Stimulated activated memory B cell treated with anti-CD40 and anti-IgM and Interleukin-4, amounts not matched to agents 10 μg/mL and 1 μg/mL and 100 μg/mL, for 72 hours (primary cell): ENCODE data around the gene SFPQ.
"Not testable (repeated sequence)": the region's sequence is repeated elsewhere in the genome, so short reads cannot be mapped to it uniquely, and the experiment has no call there.

Experiments
- ATAC-seq: fragments of 150-1000 bp; cut with Tn5 transposase; 2 replicates; pipeline ENCODE4 v1.10.0; 2021
- H3K27ac Mint-ChIP-seq: one replicate; pipeline ENCODE4 v1.8.0; 2022; ENCODE audit warnings: mild to moderate bottlenecking, mixed read lengths
- H3K27me3 Mint-ChIP-seq: one replicate; pipeline ENCODE4 v1.8.0; 2022; ENCODE audit warnings: mixed read lengths
- H3K36me3 Mint-ChIP-seq: one replicate; pipeline ENCODE4 v1.8.0; 2022; ENCODE audit warnings: mixed read lengths
- H3K4me1 Mint-ChIP-seq: one replicate; pipeline ENCODE4 v1.8.0; 2022; ENCODE audit warnings: mixed read lengths
- H3K4me3 Mint-ChIP-seq: one replicate; pipeline ENCODE4 v1.8.0; 2022; ENCODE audit warnings: mild to moderate bottlenecking, moderate library complexity, mixed read lengths
- H3K9me3 Mint-ChIP-seq: one replicate; pipeline ENCODE4 v1.8.0; 2022; ENCODE audit warnings: mixed read lengths

Gene SFPQ

GRCh38 chr1:35177237-35177786, 15.6 kb downstream of the SFPQ start:
- Mint-ChIP-seq H3K9me3 (no peaks in the 10 kb centered on the region), H3K36me3 (peaks cover 57% of the 10 kb centered on the region), H3K27me3 (no peaks in the 10 kb centered on the region), H3K4me1 (peaks cover 26% of the 10 kb centered on the region), H3K4me3 (no peak overlapping the region), H3K27ac (no peak overlapping the region)
- ATAC-seq, result no peak

GRCh38 chr1:35175602-35176001, 17.3 kb downstream of the SFPQ start:
- Mint-ChIP-seq H3K4me3 (no peak overlapping the region), H3K9me3 (no peaks in the 10 kb centered on the region), H3K27me3 (no peaks in the 10 kb centered on the region), H3K4me1 (peaks cover 16% of the 10 kb centered on the region), H3K27ac (no peak overlapping the region), H3K36me3 (peaks cover 43% of the 10 kb centered on the region)
- no peak for ATAC-seq

GRCh38 chr1:35175098-35175576, 17.8 kb downstream of the SFPQ start:
- H3K36me3 Mint-ChIP-seq, result peaks cover 38% of the 10 kb centered on the region
- H3K4me1 Mint-ChIP-seq, result peaks cover 11% of the 10 kb centered on the region
- no peak overlapping the region for H3K27ac Mint-ChIP-seq
- H3K4me3 Mint-ChIP-seq, result no peak overlapping the region
- ATAC-seq, result no peak
- no peaks in the 10 kb centered on the region for H3K9me3 Mint-ChIP-seq
- H3K27me3 Mint-ChIP-seq, result no peaks in the 10 kb centered on the region

- no peak for ATAC-seq
- Mint-ChIP-seq H3K36me3 (peaks cover 35% of the 10 kb centered on the region), H3K27me3 (no peaks in the 10 kb centered on the region), H3K4me3 (no peak overlapping the region), H3K9me3 (no peaks in the 10 kb centered on the region), H3K4me1 (peaks cover 5% of the 10 kb centered on the region), H3K27ac (no peak overlapping the region)
Observed at GRCh38 chr1:35173909-35174540, 18.9 kb downstream of the SFPQ start.

- Mint-ChIP-seq H3K4me1 (peaks cover 3% of the 10 kb centered on the region), H3K9me3 (no peaks in the 10 kb centered on the region), H3K36me3 (peaks cover 33% of the 10 kb centered on the region), H3K27ac (no peak overlapping the region), H3K4me3 (no peak overlapping the region), H3K27me3 (no peaks in the 10 kb centered on the region)
- ATAC-seq, result no peak
Observed at GRCh38 chr1:35173491-35173890, 19.5 kb downstream of the SFPQ start.

- Mint-ChIP-seq H3K9me3 (no peaks in the 10 kb centered on the region), H3K4me3 (no peak overlapping the region), H3K27me3 (no peaks in the 10 kb centered on the region), H3K27ac (no peak overlapping the region), H3K4me1 (no peaks in the 10 kb centered on the region), H3K36me3 (peaks cover 18% of the 10 kb centered on the region)
- no peak for ATAC-seq
Observed at GRCh38 chr1:35172022-35172421, 20.9 kb downstream of the SFPQ start.

GRCh38 chr1:35171579-35171978, 21.4 kb downstream of the SFPQ start:
- H3K9me3 Mint-ChIP-seq, result no peaks in the 10 kb centered on the region
- no peaks in the 10 kb centered on the region for H3K27me3 Mint-ChIP-seq
- H3K4me3 Mint-ChIP-seq, result no peak overlapping the region
- no peak for ATAC-seq
- peaks cover 17% of the 10 kb centered on the region for H3K36me3 Mint-ChIP-seq
- no peaks in the 10 kb centered on the region for H3K4me1 Mint-ChIP-seq
- no peak overlapping the region for H3K27ac Mint-ChIP-seq

- ATAC-seq, result no peak
- Mint-ChIP-seq H3K4me3 (no peak overlapping the region), H3K36me3 (no peaks in the 10 kb centered on the region), H3K4me1 (no peaks in the 10 kb centered on the region), H3K27ac (no peak overlapping the region), H3K9me3 (no peaks in the 10 kb centered on the region), H3K27me3 (no peaks in the 10 kb centered on the region)
Observed at GRCh38 chr1:35164893-35165292, 28.1 kb downstream of the SFPQ start.

GRCh38 chr1:35151220-35151619, 41.7 kb downstream of the SFPQ start:
- Mint-ChIP-seq H3K9me3 (no peaks in the 10 kb centered on the region), H3K27me3 (peaks cover 8% of the 10 kb centered on the region), H3K36me3 (no peaks in the 10 kb centered on the region), H3K27ac (no peak overlapping the region), H3K4me1 (no peaks in the 10 kb centered on the region), H3K4me3 (no peak overlapping the region)
- no peak for ATAC-seq

- not testable (repeated sequence) for H3K27ac Mint-ChIP-seq, H3K9me3 Mint-ChIP-seq, H3K36me3 Mint-ChIP-seq, H3K4me3 Mint-ChIP-seq, H3K27me3 Mint-ChIP-seq, ATAC-seq, H3K4me1 Mint-ChIP-seq
Observed at GRCh38 chr1:35145892-35146549, 46.9 kb downstream of the SFPQ start.

GRCh38 chr1:35143737-35144508, 49.0 kb downstream of the SFPQ start:
- no peaks in the 10 kb centered on the region for H3K9me3 Mint-ChIP-seq
- peaks cover 9% of the 10 kb centered on the region for H3K27me3 Mint-ChIP-seq
- no peak overlapping the region for H3K4me3 Mint-ChIP-seq
- H3K4me1 Mint-ChIP-seq, result no peaks in the 10 kb centered on the region
- no peaks in the 10 kb centered on the region for H3K36me3 Mint-ChIP-seq
- no peak for ATAC-seq
- no peak overlapping the region for H3K27ac Mint-ChIP-seq

GRCh38 chr1:35142728-35143127, 50.2 kb downstream of the SFPQ start:
- H3K36me3 Mint-ChIP-seq, ATAC-seq, H3K27me3 Mint-ChIP-seq, H3K9me3 Mint-ChIP-seq, H3K4me3 Mint-ChIP-seq, H3K27ac Mint-ChIP-seq, H3K4me1 Mint-ChIP-seq: not testable (repeated sequence)

- not testable (repeated sequence) for H3K27ac Mint-ChIP-seq, H3K4me3 Mint-ChIP-seq, H3K27me3 Mint-ChIP-seq, H3K9me3 Mint-ChIP-seq, H3K4me1 Mint-ChIP-seq, H3K36me3 Mint-ChIP-seq, ATAC-seq
Observed at GRCh38 chr1:35142294-35142693, 50.7 kb downstream of the SFPQ start.

- H3K27me3 Mint-ChIP-seq, result peaks cover 17% of the 10 kb centered on the region
- H3K36me3 Mint-ChIP-seq, H3K4me3 Mint-ChIP-seq, ATAC-seq, H3K27ac Mint-ChIP-seq, H3K9me3 Mint-ChIP-seq, H3K4me1 Mint-ChIP-seq: not testable (repeated sequence)
Observed at GRCh38 chr1:35137590-35137989, 55.4 kb downstream of the SFPQ start.

- Mint-ChIP-seq H3K27me3 (peaks cover 17% of the 10 kb centered on the region), H3K9me3 (no peaks in the 10 kb centered on the region), H3K36me3 (no peaks in the 10 kb centered on the region), H3K4me3 (no peak overlapping the region), H3K4me1 (no peaks in the 10 kb centered on the region), H3K27ac (no peak overlapping the region)
- ATAC-seq, result no peak
Observed at GRCh38 chr1:35136780-35137179, 56.2 kb downstream of the SFPQ start.
